Activated T-helper 17 cell treated with anti-CD3 and anti-CD28 coated beads, Interleukin-2, amount 50 U/mL, for 72 hours (primary cell): ENCODE data around the gene ANKMY1. TPM values are rescaled to one million over a fixed set of nuclear protein-coding genes. Genes with fewer than 3 reads are reported as not detected.

Source experiments
- ATAC-seq: fragments of 150-1000 bp; cut with Tn5 transposase; replicated peaks from 2 replicates; pipeline ENCODE4 v1.10.0; 2021; ENCODE audit warnings: mild to moderate bottlenecking, moderate library complexity
- H3K27ac Mint-ChIP-seq: one replicate; pipeline ENCODE4 v1.8.0; 2022; ENCODE audit warnings: mixed read lengths
- H3K27me3 Mint-ChIP-seq: one replicate; pipeline ENCODE4 v1.8.0; 2022; ENCODE audit warnings: mixed read lengths
- H3K36me3 Mint-ChIP-seq: one replicate; pipeline ENCODE4 v1.8.0; 2022; ENCODE audit warnings: low read depth, mild to moderate bottlenecking, mixed read lengths
- H3K4me1 Mint-ChIP-seq: one replicate; pipeline ENCODE4 v1.8.0; 2022; ENCODE audit warnings: mixed read lengths
- H3K4me3 Mint-ChIP-seq: one replicate; pipeline ENCODE4 v1.8.0; 2022; ENCODE audit warnings: mild to moderate bottlenecking, mixed read lengths
- H3K9me3 Mint-ChIP-seq: one replicate; pipeline ENCODE4 v1.8.0; 2022; ENCODE audit warnings: mixed read lengths
- total RNA-seq, 2 donors: library from RNA; stranded (reverse); gene quantifications; one replicate each; pipeline ENCODE4 v1.2.3, GENCODE V29; 2022

Gene ANKMY1
- total RNA-seq, 2 donors from 2014 or later = 14.5 to 28.8 TPM

GRCh38 chr2:240469239-240469636 is 88.5 kb downstream of the ANKMY1 start:
- Mint-ChIP-seq H3K9me3 (peaks cover 5% of the 10 kb centered on the region), H3K27me3 (no peaks in the 10 kb centered on the region)

GRCh38 chr2:240468303-240469238 is 89.2 kb downstream of the ANKMY1 start:
- no peak overlapping the region for H3K4me3 Mint-ChIP-seq
- H3K4me1 Mint-ChIP-seq = peaks cover 5% of the 10 kb centered on the region
- no peaks in the 10 kb centered on the region for H3K27me3 Mint-ChIP-seq
- H3K36me3 Mint-ChIP-seq = no peaks in the 10 kb centered on the region
- no peak for ATAC-seq
- H3K27ac Mint-ChIP-seq = no peak overlapping the region
- peaks cover 2% of the 10 kb centered on the region for H3K9me3 Mint-ChIP-seq

More at GRCh38 chr2:240469239-240469636, 88.5 kb downstream of the ANKMY1 start:
- no peaks in the 10 kb centered on the region for H3K36me3 Mint-ChIP-seq
- peaks cover 5% of the 10 kb centered on the region for H3K4me1 Mint-ChIP-seq
- no peak for ATAC-seq
- no peak overlapping the region for H3K27ac Mint-ChIP-seq
- H3K4me3 Mint-ChIP-seq = no peak overlapping the region

- no peak for ATAC-seq
- Mint-ChIP-seq H3K27me3 (no peaks in the 10 kb centered on the region), H3K4me3 (no peak overlapping the region), H3K27ac (no peak overlapping the region), H3K36me3 (no peaks in the 10 kb centered on the region), H3K4me1 (peaks cover 5% of the 10 kb centered on the region), H3K9me3 (no peaks in the 10 kb centered on the region)
Measured at GRCh38 chr2:240467659-240468302, 90.0 kb downstream of the ANKMY1 start.

- Mint-ChIP-seq H3K36me3 (no peaks in the 10 kb centered on the region), H3K9me3 (no peaks in the 10 kb centered on the region), H3K4me1 (peaks cover 5% of the 10 kb centered on the region), H3K27ac (no peak overlapping the region), H3K4me3 (no peak overlapping the region), H3K27me3 (no peaks in the 10 kb centered on the region)
- ATAC-seq = no peak
Measured at GRCh38 chr2:240467149-240467642, 90.6 kb downstream of the ANKMY1 start.

GRCh38 chr2:240466579-240467148 is 91.1 kb downstream of the ANKMY1 start:
- H3K4me3 Mint-ChIP-seq = no peak overlapping the region
- H3K9me3 Mint-ChIP-seq = no peaks in the 10 kb centered on the region
- no peak overlapping the region for H3K27ac Mint-ChIP-seq
- no peaks in the 10 kb centered on the region for H3K36me3 Mint-ChIP-seq
- peaks cover 5% of the 10 kb centered on the region for H3K4me1 Mint-ChIP-seq
- no peaks in the 10 kb centered on the region for H3K27me3 Mint-ChIP-seq
- ATAC-seq = no peak

GRCh38 chr2:240465765-240466578 is 91.8 kb downstream of the ANKMY1 start:
- Mint-ChIP-seq H3K36me3 (no peaks in the 10 kb centered on the region), H3K9me3 (no peaks in the 10 kb centered on the region), H3K4me1 (peaks cover 5% of the 10 kb centered on the region), H3K27ac (no peak overlapping the region), H3K4me3 (no peak overlapping the region), H3K27me3 (no peaks in the 10 kb centered on the region)
- ATAC-seq = no peak

GRCh38 chr2:240465268-240465764 is 92.5 kb downstream of the ANKMY1 start:
- H3K36me3 Mint-ChIP-seq = no peaks in the 10 kb centered on the region
- no peaks in the 10 kb centered on the region for H3K9me3 Mint-ChIP-seq
- no peak overlapping the region for H3K4me3 Mint-ChIP-seq
- H3K27ac Mint-ChIP-seq = no peak overlapping the region
- ATAC-seq = no peak
- H3K27me3 Mint-ChIP-seq = no peaks in the 10 kb centered on the region
- peaks cover 5% of the 10 kb centered on the region for H3K4me1 Mint-ChIP-seq

GRCh38 chr2:240464514-240465241 is 93.1 kb downstream of the ANKMY1 start:
- Mint-ChIP-seq H3K27me3 (no peaks in the 10 kb centered on the region), H3K4me3 (no peak overlapping the region), H3K4me1 (peaks cover 3% of the 10 kb centered on the region), H3K9me3 (no peaks in the 10 kb centered on the region), H3K27ac (no peak overlapping the region), H3K36me3 (no peaks in the 10 kb centered on the region)
- ATAC-seq = no peak

- Mint-ChIP-seq H3K27ac (no peak overlapping the region), H3K36me3 (no peaks in the 10 kb centered on the region), H3K27me3 (no peaks in the 10 kb centered on the region), H3K4me1 (no peaks in the 10 kb centered on the region), H3K4me3 (no peak overlapping the region), H3K9me3 (no peaks in the 10 kb centered on the region)
- ATAC-seq = no peak
Measured at GRCh38 chr2:240463866-240464481, 93.8 kb downstream of the ANKMY1 start.

- Mint-ChIP-seq H3K36me3 (no peaks in the 10 kb centered on the region), H3K27ac (no peak overlapping the region), H3K4me1 (no peaks in the 10 kb centered on the region), H3K4me3 (no peak overlapping the region), H3K9me3 (no peaks in the 10 kb centered on the region), H3K27me3 (no peaks in the 10 kb centered on the region)
- ATAC-seq = no peak
Measured at GRCh38 chr2:240463274-240463865, 94.4 kb downstream of the ANKMY1 start.

- Mint-ChIP-seq H3K36me3 (no peaks in the 10 kb centered on the region), H3K27ac (no peak overlapping the region), H3K4me3 (no peak overlapping the region), H3K9me3 (no peaks in the 10 kb centered on the region), H3K4me1 (no peaks in the 10 kb centered on the region), H3K27me3 (no peaks in the 10 kb centered on the region)
- no peak for ATAC-seq
Measured at GRCh38 chr2:240462707-240463273, 95.0 kb downstream of the ANKMY1 start.

GRCh38 chr2:240462073-240462706 is 95.6 kb downstream of the ANKMY1 start:
- H3K36me3 Mint-ChIP-seq = no peaks in the 10 kb centered on the region
- no peaks in the 10 kb centered on the region for H3K27me3 Mint-ChIP-seq
- H3K9me3 Mint-ChIP-seq = no peaks in the 10 kb centered on the region
- H3K27ac Mint-ChIP-seq = no peak overlapping the region
- no peak overlapping the region for H3K4me3 Mint-ChIP-seq
- no peak for ATAC-seq
- H3K4me1 Mint-ChIP-seq = no peaks in the 10 kb centered on the region
